A549 (cell line): Measurements from ENCODE around the gene LETM1. TPM values are rescaled to one million over a fixed set of nuclear protein-coding genes. Genes with fewer than 3 reads are reported as not detected.

ENCODE experiments used
- ATAC-seq, 2 experiments: fragments of 200-7000 bp in 1 of 2; fragments of >200 bp in 1 of 2; cut with Nextera tagmentation in 1 of 2; cut with Tn5 transposase in 1 of 2; 3 replicates each; pipeline versions ENCODE4 v1.8.0 to v1.9.1; 2018 to 2020; ENCODE audit warnings: mild to moderate bottlenecking in 1 of 2, moderate library complexity in 1 of 2
- CTCF ChIA-PET: fragments of 300-600 bp; sonication (Branson Sonifier 250); formaldehyde crosslinking; extraction: SDS; loops from one replicate; lab custom pipeline; 2021; ENCODE audit warnings: antibody characterized with exemption, inconsistent platforms; lab: Yijun Ruan, JAX
- POLR2A ChIA-PET: fragments of 350-600 bp; formaldehyde crosslinking; extraction: SDS; loops from one replicate; lab custom pipeline; 2021; ENCODE audit warnings: antibody characterized with exemption, inconsistent platforms; lab: Yijun Ruan, JAX
- DNase-seq, 2 experiments: peaks; one replicate each; pipeline versions ENCODE4 v3.0.0 to v3.0.0-alpha.2; 2011 to 2016; ENCODE audit warnings: low read depth in 1 of 2, low spot score in 1 of 2
- FAIRE-seq: peaks from 2 replicates; lab custom pipeline; 2011; peaks lifted over from hg19 to GRCh38; lab: Jason Lieb, UNC
- H3K27ac ChIP-seq, 2 experiments: fragments of >200 bp; sonication (Bioruptor Twin); formaldehyde crosslinking; 3 replicates each; pipeline ENCODE4 v1.5.1; 2016 to 2017
- H3K4me1 ChIP-seq: fragments of >200 bp; sonication (Bioruptor Twin); formaldehyde crosslinking; 3 replicates; pipeline ENCODE4 v1.6.1; 2016
- H3K4me2 ChIP-seq: fragments of >200 bp; sonication (Bioruptor Twin); formaldehyde crosslinking; 3 replicates; pipeline ENCODE4 v1.6.1; 2016
- H3K4me3 ChIP-seq: fragments of >200 bp; sonication (Bioruptor Twin); formaldehyde crosslinking; 3 replicates; pipeline ENCODE4 v1.5.1; 2016
- H3K9me3 ChIP-seq: fragments of >200 bp; sonication (Bioruptor Twin); formaldehyde crosslinking; 3 replicates; pipeline ENCODE4 v1.6.1; 2016
- BHLHE40 ChIP-seq: IDR thresholded peaks from 2 replicates; pipeline ENCODE4 v1.6.1; 2012; ENCODE audit warnings: low read depth, low read length, inconsistent platforms
- CEBPB ChIP-seq, 2 experiments: fragments of >200 bp in 1 of 2; sonication (Bioruptor Twin) in 1 of 2; formaldehyde crosslinking in 1 of 2; IDR thresholded peaks; 2 replicates each; pipeline ENCODE4 v1.6.1; 2012 to 2016
- CHD2 ChIP-seq: fragments of 150-350 bp; IDR thresholded peaks from 2 replicates; pipeline ENCODE4 v1.6.1; 2014; ENCODE audit warnings: low read length; ENCODE audit not compliant: partially characterized antibody
- CHD4 ChIP-seq: fragments of 200-600 bp; sonication (generic); IDR thresholded peaks from 2 replicates; pipeline ENCODE4 v1.6.1; 2016; ENCODE audit warnings: antibody characterized with exemption, mild to moderate bottlenecking, borderline replicate concordance
- EHMT2 ChIP-seq: fragments of 200-600 bp; sonication (generic); IDR thresholded peaks from 2 replicates; pipeline ENCODE4 v1.6.1; 2016; ENCODE audit warnings: antibody characterized with exemption, low read depth, mild to moderate bottlenecking, moderate library complexity
- FOXS1 ChIP-seq: fragments of 250-450 bp; sonication (Bioruptor Pico); IDR thresholded peaks from 2 replicates; pipeline ENCODE4 v1.5.0; 2020; ENCODE audit warnings: mild to moderate bottlenecking, moderate library complexity
- HDAC2 ChIP-seq: fragments of 200-600 bp; sonication (generic); IDR thresholded peaks from 2 replicates; pipeline ENCODE4 v1.6.1; 2016
- JUNB ChIP-seq: fragments of >200 bp; sonication (Bioruptor Twin); formaldehyde crosslinking; IDR thresholded peaks from 2 replicates; pipeline ENCODE4 v1.6.1; 2016
- KDM5A ChIP-seq: fragments of 200-600 bp; sonication (generic); IDR thresholded peaks from 2 replicates; pipeline ENCODE4 v1.6.1; 2016; ENCODE audit warnings: antibody characterized with exemption, mild to moderate bottlenecking
- NPAS2 ChIP-seq: fragments of 250-450 bp; sonication (Bioruptor Pico); IDR thresholded peaks from 2 replicates; pipeline ENCODE4 v1.8.0; 2022; ENCODE audit warnings: mild to moderate bottlenecking, moderate library complexity, borderline replicate concordance
- PHF8 ChIP-seq: fragments of 200-600 bp; sonication (generic); IDR thresholded peaks from 2 replicates; pipeline ENCODE4 v1.6.1; 2016; ENCODE audit warnings: low read depth, mild to moderate bottlenecking, antibody characterized with exemption, moderate library complexity, borderline replicate concordance
- POLR2A ChIP-seq: IDR thresholded peaks from 2 replicates; pipeline ENCODE4 v1.6.1; 2012; ENCODE audit warnings: mild to moderate bottlenecking, low read length
- RCOR1 ChIP-seq: fragments of 150-350 bp; IDR thresholded peaks from 2 replicates; pipeline ENCODE4 v1.6.1; 2014; ENCODE audit warnings: antibody characterized with exemption, low read length, low read depth
- TP53 ChIP-seq: fragments of 250-450 bp; sonication (Bioruptor Pico); IDR thresholded peaks from 2 replicates; pipeline ENCODE4 v1.5.0; 2021; ENCODE audit warnings: mild to moderate bottlenecking, moderate library complexity
- WGBS: methylation state at CpG from one replicate; pipeline ENCODE4 v1.1.6; 2017; ENCODE audit errors: missing lambda C conversion rate; 5-methylcytosine and 5-hydroxymethylcytosine counted together
- polyA plus RNA-seq, 4 experiments: library from polyadenylated mRNA; depleted of rRNA in 3 of 4; stranded (reverse); fragments of >200 nt; fragmentation: RNase III in 1 of 4; extraction: RNeasy Plus Mini Kit Qiagen cat#74134 plus additional on column Dnase treatment in 1 of 4; gene quantifications; 2 replicates in 3 of 4; 3 replicates in 1 of 4; pipeline ENCODE4 v1.2.3, GENCODE V29; 2011 to 2017
- TF ChIP-seq, protein P1 (sequence below): fragments of 250-450 bp; sonication (Bioruptor Pico); IDR thresholded peaks from 2 replicates; pipeline ENCODE4 v1.5.0; 2020; ENCODE audit warnings: low read depth, mild to moderate bottlenecking, moderate library complexity
- TF ChIP-seq, protein P2 (sequence below): fragments of >200 bp; sonication (Bioruptor Twin); formaldehyde crosslinking; IDR thresholded peaks from 3 replicates; pipeline ENCODE4 v1.6.1; 2016
- TF ChIP-seq, protein P3 (sequence below): fragments of >200 bp; sonication (Bioruptor Twin); formaldehyde crosslinking; IDR thresholded peaks from 2 replicates; pipeline ENCODE4 v1.6.1; 2016
- TF ChIP-seq, protein P4 (sequence below): IDR thresholded peaks from 2 replicates; pipeline ENCODE4 v1.6.1; 2012
- TF ChIP-seq, protein P5 (sequence below): IDR thresholded peaks from 2 replicates; pipeline ENCODE4 v1.6.1; 2012; ENCODE audit warnings: low read depth, borderline replicate concordance
- TF ChIP-seq, protein P6 (sequence below): fragments of 250-450 bp; sonication (Bioruptor Pico); IDR thresholded peaks from 2 replicates; pipeline ENCODE4 v1.5.0; 2021; ENCODE audit warnings: mild to moderate bottlenecking, moderate library complexity, borderline replicate concordance

Gene LETM1
- polyA plus RNA-seq, 2 of the 4 experiments (the other 2 are of a cell fraction), result 18.6 to 29.6 TPM

DNA sequence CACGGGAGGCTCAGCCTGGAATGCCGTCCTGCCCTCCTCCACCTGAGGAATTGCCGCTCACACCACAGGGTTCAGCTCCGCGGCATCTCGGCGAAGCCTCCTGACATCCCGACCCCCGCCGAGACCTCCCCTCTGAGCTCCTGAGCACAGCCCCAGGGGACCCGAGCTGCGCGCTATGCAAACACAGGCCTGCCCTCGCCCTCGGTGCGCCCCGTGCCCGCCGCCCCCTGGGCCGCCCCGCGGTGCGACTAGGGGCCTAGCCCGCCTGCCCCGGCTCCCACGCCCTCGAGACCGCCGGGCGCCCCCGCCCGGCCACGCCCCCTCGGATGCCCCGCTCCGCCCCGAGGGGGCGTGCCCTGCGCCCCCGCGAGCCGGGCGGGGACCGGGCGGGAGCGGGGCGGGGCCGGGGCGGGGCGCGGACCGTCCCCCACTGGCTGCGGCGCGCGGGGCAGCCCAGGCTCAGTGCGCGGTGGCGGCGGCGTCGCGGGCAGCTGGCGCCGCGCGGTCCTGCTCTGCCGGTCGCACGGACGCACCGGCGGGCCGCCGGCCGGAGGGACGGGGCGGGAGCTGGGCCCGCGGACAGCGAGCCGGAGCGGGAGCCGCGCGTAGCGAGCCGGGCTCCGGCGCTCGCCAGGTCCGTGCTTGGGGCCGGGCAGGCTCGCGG lies 63.0 kb downstream of the LETM1 start, which contains the start of gene FGFR3 (continued):
- TF ChIP-seq, protein P1, sequence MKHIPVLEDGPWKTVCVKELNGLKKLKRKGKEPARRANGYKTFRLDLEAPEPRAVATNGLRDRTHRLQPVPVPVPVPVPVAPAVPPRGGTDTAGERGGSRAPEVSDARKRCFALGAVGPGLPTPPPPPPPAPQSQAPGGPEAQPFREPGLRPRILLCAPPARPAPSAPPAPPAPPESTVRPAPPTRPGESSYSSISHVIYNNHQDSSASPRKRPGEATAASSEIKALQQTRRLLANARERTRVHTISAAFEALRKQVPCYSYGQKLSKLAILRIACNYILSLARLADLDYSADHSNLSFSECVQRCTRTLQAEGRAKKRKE (CRISPR knock-in tag), result no peak
- TF ChIP-seq RCOR1, result no peak
- TF ChIP-seq, protein P2, sequence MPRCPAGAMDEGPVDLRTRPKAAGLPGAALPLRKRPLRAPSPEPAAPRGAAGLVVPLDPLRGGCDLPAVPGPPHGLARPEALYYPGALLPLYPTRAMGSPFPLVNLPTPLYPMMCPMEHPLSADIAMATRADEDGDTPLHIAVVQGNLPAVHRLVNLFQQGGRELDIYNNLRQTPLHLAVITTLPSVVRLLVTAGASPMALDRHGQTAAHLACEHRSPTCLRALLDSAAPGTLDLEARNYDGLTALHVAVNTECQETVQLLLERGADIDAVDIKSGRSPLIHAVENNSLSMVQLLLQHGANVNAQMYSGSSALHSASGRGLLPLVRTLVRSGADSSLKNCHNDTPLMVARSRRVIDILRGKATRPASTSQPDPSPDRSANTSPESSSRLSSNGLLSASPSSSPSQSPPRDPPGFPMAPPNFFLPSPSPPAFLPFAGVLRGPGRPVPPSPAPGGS, result 0 out of 3 replicates have a peak, but pooled peaks have one; percentile 54
- no peak for TF ChIP-seq HDAC2
- no peak for TF ChIP-seq CHD2
- TF ChIP-seq, protein P3, sequence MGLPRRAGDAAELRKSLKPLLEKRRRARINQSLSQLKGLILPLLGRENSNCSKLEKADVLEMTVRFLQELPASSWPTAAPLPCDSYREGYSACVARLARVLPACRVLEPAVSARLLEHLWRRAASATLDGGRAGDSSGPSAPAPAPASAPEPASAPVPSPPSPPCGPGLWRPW, result no peak
- TF ChIP-seq, protein P4, sequence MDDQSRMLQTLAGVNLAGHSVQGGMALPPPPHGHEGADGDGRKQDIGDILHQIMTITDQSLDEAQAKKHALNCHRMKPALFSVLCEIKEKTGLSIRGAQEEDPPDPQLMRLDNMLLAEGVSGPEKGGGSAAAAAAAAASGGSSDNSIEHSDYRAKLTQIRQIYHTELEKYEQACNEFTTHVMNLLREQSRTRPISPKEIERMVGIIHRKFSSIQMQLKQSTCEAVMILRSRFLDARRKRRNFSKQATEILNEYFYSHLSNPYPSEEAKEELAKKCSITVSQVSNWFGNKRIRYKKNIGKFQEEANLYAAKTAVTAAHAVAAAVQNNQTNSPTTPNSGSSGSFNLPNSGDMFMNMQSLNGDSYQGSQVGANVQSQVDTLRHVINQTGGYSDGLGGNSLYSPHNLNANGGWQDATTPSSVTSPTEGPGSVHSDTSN, result no peak
- TF ChIP-seq, protein P5, sequence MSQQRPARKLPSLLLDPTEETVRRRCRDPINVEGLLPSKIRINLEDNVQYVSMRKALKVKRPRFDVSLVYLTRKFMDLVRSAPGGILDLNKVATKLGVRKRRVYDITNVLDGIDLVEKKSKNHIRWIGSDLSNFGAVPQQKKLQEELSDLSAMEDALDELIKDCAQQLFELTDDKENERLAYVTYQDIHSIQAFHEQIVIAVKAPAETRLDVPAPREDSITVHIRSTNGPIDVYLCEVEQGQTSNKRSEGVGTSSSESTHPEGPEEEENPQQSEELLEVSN, result 0 out of 2 replicates have a peak, but pooled peaks have one; percentile 12
- TF ChIP-seq JUNB, result no peak
- TF ChIP-seq POLR2A, result peak; percentile 88
- no peak for TF ChIP-seq CEBPB (IDR thresholded peaks at IDR 0.05)

DNA sequence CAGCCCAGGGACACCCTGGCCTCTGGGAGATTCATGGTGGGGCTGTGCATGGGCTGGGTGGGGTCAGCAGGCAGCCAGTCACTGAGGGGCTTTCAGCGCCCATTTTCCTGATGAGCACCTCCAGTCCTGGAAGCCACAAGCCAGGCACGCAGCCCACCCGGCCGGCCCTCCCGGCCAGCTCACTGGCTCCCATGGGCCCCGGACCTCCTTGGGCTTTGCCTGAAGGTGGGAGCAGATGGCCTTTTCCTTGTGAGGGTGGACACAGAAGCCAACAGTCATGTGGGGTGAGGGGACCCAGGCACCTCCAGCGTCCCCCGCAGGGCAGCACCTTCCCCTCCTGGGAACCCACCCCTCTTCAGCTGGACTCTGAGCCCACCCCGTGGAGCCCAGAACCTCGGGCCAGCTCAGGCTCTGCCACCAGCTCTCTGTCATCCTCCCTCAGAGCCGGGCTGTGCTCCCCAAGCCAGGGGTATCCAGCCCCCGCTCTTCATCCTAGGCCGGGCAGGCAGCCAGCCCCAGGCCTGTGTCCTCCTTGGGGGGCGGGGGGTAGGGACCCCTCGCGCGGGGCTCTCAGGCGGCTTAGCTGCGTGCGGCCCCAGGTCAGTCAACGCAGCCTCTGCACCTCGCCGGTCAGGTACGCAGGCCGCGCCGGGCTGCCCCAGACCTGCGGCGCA lies 63.7 kb downstream of the LETM1 start:
- TF ChIP-seq FOXS1 (no peak), CHD4 (no peak), BHLHE40 (no peak), TP53 (CRISPR knock-in tag) (no peak), PHF8 (no peak), CEBPB (IDR thresholded peaks at IDR 0.05) (no peak), KDM5A (no peak), NPAS2 (CRISPR knock-in tag) (no peak), EHMT2 (no peak)
- TF ChIP-seq, protein P5, result no peak
- TF ChIP-seq, protein P6, sequence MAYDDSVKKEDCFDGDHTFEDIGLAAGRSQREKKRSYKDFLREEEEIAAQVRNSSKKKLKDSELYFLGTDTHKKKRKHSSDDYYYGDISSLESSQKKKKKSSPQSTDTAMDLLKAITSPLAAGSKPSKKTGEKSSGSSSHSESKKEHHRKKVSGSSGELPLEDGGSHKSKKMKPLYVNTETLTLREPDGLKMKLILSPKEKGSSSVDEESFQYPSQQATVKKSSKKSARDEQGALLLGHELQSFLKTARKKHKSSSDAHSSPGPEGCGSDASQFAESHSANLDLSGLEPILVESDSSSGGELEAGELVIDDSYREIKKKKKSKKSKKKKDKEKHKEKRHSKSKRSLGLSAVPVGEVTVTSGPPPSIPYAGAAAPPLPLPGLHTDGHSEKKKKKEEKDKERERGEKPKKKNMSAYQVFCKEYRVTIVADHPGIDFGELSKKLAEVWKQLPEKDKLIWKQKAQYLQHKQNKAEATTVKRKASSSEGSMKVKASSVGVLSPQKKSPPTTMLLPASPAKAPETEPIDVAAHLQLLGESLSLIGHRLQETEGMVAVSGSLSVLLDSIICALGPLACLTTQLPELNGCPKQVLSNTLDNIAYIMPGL (CRISPR knock-in tag), result no peak
- TF ChIP-seq, protein P1 (CRISPR knock-in tag), result no peak
- TF ChIP-seq, all 56 proteins: peak for 0
- ATAC-seq (no peak; a peak in 1 of 6 replicates), FAIRE-seq (no peak), DNase-seq (no peak)
- 73% methylated on average over 6 of the region's 29 CpGs for WGBS
- H3K4me1 ChIP-seq, result peaks cover 18% of the 10 kb centered on the region
- peak overlapping the region; percentile 92 for H3K4me2 ChIP-seq
- no peaks in the 10 kb centered on the region for H3K9me3 ChIP-seq
- no peak overlapping the region; the same call in 2 of the 3 replicates for H3K4me3 ChIP-seq
- peak overlapping the region in 1 of 2 experiments; percentile 91; a peak in 3 of 6 replicates for H3K27ac ChIP-seq
- CTCF ChIA-PET, result interaction anchor here (1.1 to 7.8 kb wide), 3 partner anchors 17 to 62 kb away, joined by 3 to 79 read pairs (median 24); no protein-coding TSS in a partner anchor
- POLR2A ChIA-PET, result no interaction called here
